Measurements from ENCODE around the gene SLIT3.

DNA sequence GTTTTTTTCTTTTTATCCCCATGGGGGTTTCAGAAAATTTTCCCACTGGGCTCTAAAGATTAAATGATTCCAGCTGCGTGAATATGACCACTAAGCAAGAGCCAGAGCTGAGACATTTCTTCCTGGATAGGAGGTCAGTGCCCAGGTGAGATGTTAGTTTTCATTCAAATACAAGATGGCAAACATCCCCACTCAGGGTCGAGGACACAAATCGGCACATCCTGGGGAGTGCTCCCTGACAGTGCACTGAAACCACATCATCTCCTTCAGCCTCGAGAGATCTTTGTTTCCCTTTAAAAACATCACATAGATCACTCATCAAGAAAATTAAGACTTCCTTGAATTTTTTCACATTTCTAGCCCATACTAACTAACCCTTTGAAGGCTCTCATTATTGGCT, 448.6 kb downstream of the SLIT3 start:
- TF ChIP-seq, protein P1, sequence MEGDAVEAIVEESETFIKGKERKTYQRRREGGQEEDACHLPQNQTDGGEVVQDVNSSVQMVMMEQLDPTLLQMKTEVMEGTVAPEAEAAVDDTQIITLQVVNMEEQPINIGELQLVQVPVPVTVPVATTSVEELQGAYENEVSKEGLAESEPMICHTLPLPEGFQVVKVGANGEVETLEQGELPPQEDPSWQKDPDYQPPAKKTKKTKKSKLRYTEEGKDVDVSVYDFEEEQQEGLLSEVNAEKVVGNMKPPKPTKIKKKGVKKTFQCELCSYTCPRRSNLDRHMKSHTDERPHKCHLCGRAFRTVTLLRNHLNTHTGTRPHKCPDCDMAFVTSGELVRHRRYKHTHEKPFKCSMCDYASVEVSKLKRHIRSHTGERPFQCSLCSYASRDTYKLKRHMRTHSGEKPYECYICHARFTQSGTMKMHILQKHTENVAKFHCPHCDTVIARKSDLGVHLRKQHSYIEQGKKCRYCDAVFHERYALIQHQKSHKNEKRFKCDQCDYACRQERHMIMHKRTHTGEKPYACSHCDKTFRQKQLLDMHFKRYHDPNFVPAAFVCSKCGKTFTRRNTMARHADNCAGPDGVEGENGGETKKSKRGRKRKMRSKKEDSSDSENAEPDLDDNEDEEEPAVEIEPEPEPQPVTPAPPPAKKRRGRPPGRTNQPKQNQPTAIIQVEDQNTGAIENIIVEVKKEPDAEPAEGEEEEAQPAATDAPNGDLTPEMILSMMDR (IDR thresholded peaks at IDR 0.05 in 2 of 3, conservative IDR thresholded peaks at IDR 0.05 in 1 of 3; ENCODE audit: borderline replicate concordance in 1 of 3, insufficient read depth in 1 of 3, low read depth in 2 of 3, low read length in 2 of 3) = no peak
- no peak for TF ChIP-seq SP1 (IDR thresholded peaks at IDR 0.05; ENCODE audit: low read depth)

Measured in HCT116 (cell line).